Measurements from ENCODE around the gene OPRM1.
"Not testable (repeated sequence)": the region's sequence is repeated elsewhere in the genome, so short reads cannot be mapped to it uniquely, and the experiment has no call there.

Gene OPRM1
- long read RNA-seq, donor 1: 0 reads
- long read RNA-seq, donor 2: 0 reads
- long read RNA-seq, donor 3: 0 reads
- long read RNA-seq, donor 4: 0 reads
- long read RNA-seq, donor 5: 0 reads
- long read RNA-seq, donor 6: 0 reads
- long read RNA-seq, donor 7, partial matches to known transcripts: 11 of 11 reads
- long read RNA-seq, donor 7, other reads (novel, unspliced or antisense): 0 of 11 reads
- long read RNA-seq, donor 8: 0 reads

DNA sequence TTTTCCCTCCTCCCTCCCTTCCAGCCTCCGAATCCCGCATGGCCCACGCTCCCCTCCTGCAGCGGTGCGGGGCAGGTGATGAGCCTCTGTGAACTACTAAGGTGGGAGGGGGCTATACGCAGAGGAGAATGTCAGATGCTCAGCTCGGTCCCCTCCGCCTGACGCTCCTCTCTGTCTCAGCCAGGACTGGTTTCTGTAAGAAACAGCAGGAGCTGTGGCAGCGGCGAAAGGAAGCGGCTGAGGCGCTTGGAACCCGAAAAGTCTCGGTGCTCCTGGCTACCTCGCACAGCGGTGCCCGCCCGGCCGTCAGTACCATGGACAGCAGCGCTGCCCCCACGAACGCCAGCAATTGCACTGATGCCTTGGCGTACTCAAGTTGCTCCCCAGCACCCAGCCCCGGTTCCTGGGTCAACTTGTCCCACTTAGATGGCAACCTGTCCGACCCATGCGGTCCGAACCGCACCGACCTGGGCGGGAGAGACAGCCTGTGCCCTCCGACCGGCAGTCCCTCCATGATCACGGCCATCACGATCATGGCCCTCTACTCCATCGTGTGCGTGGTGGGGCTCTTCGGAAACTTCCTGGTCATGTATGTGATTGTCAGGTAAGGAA lies at the start of gene OPRM1:
OPRM1 (plus strand) TSS at position 10 of the 612 bp plus-strand sequence; CDS start at position 315, 305 bp downstream.
- peak; percentile 60 for DNase-seq

DNA sequence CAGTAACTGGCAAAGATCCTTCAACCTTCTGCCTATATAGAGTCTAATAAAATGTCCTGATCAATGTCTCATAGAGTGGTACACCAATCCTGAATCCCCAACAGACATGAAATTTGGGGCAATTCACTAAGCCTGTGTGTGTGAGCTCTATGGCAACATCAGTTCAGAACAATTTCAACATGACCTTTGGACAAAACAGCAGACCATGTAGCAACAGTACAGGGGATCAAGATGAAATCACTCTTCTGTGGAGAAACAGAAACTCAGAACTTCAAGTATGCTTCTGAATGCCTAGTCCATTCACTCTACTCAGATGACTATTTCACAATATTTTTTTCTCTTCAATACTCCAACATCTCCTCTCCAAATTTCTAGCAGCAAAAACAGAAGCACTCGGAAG lies 49.1 kb upstream of the OPRM1 start:
- DNase-seq: no peak

DNA sequence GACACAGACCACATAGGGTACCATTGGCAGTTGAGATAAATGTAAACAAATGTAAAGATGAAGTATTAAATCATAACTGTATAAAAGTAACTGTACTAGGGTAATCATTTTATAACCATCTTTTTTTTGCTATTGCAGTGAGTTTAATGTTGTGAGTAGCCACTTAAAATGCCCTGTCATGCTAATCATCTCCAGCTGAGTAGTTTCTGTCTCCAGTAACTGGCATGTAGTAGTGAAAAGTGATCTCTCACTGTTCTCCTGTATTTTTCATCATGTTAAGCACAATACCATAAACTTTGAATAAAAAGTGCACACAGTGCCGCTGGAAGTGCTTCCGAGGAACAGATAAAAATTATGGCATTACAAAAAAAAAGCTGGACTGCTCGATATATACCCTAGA lies 45.0 kb upstream of the OPRM1 start:
- no peak for DNase-seq

DNA sequence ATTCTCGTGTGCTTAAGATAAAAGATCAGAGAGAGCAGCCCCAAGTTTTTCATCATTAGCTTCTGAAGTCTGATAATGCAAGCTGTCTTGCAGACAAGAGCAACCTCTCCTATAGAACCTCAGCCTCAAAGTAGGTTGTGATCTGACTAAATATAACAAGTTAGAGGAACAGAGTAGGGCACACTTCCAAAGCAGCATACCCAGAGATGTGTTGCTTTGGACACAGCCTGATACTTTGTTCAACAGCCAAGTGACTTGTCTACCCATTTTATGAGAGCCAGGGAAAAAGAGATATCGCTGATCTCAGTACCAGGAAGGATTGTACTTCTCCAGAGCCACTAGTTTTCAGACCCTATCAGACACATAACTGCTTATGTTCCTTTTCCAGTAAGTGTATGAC lies 44.2 kb upstream of the OPRM1 start:
- DNase-seq: no peak

DNA sequence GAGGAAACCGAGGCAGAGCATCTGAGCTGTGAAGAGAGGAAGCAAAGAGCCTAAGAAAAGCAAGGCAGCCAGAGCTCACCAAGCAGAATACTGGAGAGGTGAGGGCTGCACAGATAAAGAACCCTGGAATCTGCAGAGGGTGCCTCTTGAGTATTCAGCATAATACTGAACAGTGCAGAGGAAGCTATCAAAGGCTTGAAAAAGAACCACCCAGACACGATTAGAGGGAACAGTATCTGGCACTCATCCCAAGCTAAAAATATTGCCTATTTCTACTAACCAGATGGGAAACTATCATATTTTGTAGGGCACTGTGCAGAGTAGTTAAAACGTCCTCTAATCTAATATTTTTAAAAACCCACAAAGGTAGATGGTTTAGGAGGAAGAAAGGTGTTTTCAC lies 41.8 kb upstream of the OPRM1 start:
- no peak for DNase-seq

DNA sequence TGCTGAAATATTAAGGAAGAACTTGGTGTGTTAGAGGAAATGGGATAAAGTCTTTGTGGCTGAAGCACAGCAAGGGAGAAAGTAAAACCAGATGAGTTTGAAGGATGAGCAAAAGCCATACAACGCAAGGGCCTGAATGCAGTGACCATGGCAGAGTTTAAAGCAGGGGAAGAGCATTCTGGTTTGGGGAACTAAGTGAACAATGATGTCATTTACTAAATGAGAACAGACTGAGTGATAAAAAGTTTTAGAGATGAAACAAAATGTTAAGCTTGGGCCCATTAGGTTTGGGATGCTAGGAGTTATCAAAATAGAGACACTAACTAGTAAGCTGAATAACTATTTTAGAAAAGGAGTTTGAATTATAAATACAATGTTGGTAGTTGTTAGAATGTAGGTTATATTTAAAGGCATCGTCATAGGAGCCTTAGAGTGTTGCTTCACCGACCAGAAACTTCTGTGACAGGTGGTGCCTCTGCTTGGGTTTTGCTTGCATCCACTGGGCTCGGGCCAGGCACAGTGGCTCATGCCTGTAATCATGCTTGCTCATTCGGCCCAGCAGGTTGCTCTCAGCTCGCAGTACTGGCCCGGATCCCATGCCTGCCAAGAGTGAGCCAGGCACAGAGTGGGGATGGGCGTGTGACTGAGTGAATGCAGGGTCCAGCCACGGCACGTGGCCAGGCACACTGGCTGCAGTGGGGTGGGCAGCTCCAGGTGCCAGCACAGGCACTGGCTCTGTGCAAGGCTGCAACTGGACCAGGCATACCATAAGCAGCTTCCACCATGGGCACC lies 37.4 kb upstream of the OPRM1 start:
- DNase-seq: no peak

DNA sequence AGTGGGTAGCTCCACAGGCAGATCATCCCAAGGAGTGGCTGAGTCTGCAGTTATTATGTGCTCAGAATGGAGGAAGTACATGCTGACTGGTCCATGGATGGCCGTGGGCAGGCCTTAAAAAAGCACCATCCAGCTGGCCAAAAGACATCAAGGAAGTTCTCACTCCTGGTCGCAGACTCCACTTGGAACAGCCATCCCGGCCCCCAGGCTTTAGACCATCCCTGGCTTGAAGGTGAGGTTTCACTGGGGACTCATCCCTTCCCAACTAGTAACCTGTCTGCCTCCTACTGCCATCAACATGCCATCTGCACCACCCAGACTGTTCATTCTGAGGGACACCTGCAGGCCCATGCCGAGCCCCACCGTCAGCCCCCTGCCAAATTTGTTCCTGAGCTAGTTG lies 36.1 kb upstream of the OPRM1 start:
- no peak for DNase-seq

DNA sequence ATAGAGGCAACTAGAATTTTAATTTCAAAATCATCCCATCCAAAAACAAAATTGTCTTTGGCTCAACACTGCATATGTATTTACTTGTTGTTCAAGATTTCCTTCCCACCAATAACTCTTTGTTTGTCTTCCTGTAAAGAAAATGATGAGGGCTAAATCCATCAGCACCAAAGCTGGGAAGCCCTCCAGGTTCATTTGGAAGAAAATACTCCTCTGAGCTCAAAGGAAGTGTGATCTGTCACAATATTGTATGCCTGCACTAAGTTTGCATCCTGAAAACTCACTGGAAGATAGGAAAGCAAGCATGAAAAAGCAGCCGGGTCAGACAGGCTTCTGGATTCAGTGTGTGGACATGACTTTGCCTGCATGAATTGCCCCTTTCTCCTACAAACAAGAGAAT lies 28.7 kb upstream of the OPRM1 start:
- DNase-seq: no peak

DNA sequence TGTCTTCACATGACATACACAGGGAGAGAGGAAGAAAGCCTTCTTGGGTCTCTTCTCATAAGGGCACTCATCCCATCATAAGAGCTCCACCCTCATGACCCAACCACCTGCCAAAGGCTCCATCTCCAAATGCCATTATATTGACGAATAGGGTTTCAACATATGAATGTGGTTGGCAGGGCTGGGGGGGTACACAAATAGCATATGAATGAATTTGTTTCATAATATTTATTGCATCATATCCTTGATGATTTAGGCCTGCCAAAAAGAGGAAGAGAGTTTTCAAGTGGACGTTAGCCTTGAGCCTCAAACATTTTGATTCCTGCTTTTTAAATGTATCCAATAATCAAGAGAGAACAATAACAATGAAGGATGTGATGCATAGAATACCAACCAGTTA lies 26.2 kb upstream of the OPRM1 start:
- DNase-seq: no peak

DNA sequence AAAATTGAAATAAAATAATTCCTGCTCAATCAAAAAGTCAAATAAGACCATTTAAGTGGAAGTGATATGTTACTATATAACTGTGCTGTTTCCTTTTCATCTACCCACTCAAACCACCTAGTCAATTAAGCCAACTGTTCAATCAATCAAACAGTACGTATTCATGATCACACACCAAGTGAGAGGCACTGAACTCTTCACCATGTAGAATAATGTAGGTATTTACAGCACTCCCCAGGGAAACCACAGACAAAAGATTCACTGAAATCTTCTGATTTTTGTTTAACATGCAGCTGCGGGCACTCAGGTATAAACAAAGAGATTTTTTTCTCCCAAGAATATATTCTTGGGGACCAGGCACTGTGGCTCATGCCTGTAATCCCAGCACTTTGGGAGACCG lies 21.3 kb upstream of the OPRM1 start:
- DNase-seq: no peak

DNA sequence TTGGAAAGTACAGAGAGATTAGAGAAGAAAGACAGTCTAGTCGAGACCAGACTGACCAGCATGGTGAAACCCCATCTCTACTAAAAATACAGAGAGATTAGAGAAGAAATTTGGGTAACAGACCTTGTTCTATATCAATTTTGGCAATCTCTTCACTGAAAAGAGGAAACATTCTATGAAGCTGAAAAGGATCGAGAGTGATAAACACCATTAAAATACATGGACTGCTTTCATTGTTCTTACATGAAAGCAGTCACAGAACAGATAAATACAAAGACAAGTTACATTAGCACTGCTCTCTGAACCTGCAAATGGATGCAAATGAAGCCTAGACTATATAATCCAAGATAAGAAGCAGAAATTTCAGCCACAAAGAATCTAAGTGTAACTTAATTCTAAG lies 8.4 kb upstream of the OPRM1 start:
- no peak for DNase-seq

DNA sequence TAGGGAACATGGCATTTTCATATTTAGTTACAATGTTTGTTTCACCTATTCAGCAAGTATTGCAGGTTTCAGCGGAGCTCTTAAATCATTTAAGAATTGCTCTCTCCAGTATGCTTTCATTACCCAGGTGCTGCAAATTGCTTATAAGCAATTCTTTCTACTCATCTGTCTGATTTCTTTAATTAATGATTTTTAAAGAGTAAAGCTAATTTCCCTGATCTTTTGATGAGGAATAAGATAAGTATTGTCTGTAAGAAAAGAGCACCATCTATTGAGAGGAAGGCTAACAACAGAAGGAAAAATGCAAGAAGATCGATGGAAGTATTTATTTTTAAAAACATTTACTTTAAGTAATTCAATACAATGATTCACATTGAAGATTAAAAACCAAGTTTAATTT lies 2.0 kb downstream of the OPRM1 start:
- DNase-seq: no peak

DNA sequence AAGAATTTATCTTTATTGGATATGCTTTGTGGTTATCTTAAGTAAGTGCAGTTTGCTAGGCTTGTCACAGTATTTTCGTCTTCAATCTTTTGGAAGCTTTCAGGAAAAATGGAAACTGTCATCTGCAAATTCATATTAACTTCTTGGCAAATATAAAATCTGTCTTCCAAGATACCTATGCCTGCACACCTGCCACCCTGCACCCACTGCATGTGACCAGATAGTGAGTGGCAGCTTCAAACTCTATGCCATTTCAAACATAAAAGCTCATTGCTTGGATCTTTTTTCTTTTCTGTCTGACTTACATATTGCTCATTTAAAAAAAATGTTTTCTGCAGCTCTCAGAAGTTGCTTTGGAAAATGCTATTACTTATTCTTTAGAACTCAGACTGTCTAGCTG lies 14.1 kb downstream of the OPRM1 start:
- no peak for DNase-seq

DNA sequence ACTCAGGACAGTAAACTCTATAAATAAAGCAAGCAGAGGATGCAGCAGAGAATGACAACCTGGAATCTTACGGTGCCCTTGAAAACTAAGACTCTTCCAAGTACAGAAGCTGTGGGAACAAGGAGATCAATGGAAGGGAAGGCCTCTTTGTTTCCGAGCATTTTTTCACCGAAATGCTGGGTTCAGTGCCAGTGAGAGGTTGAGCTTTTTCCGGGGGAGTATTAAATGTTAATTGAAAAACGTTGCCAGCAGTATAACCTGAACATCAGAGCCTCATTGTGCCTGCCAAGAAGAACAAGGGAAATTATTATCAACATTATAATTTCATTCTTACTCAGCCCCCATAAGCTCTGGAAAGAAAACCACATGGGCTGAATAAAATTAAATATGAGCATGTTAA lies 17.5 kb downstream of the OPRM1 start:
- DNase-seq: no peak

DNA sequence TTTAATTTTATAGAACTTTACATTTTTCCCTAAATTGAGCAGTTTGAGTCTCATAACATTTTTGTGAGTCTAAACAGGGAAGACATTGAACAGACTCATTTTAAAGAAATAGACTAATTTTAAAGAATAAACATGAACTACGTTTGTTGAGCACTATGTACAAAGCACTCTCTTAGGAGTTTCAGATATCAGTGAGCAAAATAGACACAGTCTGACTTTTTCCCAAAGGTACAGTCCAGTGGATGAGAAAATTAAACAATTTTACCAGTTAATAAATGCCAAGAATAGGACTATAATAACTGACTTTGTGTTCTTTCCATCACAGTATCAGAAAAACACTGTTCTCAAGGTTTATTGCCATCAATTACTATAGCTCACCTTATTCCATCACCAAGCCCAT lies 18.1 kb downstream of the OPRM1 start:
- DNase-seq: no peak

DNA sequence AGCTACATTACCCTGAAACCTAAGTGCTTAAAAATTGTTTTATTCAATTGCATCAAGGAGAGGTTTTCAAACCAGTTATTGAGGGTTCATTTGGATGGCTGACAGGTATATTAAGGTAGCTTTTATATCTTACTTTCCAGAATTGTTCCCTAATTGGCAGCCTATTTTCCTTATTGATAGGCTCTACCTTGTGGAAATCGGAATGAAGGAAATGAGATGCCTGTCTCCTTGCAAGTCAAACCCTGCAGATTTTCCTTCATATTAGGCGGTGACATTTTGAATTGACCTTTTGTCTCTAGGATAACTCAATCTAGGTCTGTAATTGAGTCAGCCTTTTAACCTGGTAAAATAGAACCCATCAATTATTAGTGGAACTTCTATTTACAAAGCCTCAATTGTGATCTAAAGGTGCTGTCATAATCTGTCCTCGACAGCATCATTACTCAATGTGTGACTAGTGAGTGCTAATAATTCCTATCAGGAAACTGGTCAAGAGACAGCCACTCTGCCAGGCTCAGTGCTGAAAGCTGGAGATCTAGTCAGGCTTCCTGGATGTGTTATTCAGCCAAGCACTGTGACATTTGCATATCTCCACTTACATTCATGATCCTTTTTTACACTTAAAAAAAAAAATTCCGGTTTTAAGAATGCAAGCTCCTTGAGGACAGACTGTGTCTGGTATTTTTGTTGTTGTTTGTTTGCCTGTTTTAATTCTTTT lies 20.1 kb downstream of the OPRM1 start:
- DNase-seq: no peak

DNA sequence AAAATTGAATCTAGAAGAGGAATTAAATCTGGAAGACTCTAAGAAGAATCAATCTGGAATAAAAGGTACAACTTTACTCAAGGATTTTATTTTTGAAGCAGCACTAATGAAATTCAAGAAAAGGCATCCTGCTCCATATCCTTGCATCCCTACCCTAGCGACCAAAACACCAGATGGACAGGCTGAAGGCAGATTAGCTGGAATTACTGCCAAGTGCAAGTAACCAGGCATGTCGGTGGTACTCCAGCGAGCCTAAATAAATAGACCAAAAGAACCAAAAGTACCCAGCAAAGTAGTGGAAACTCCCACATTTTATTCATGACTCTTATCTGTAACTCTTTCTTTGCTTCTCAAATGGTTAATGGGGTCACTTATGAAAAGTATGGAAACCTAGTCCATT lies 21.0 kb downstream of the OPRM1 start:
- DNase-seq: no peak

DNA sequence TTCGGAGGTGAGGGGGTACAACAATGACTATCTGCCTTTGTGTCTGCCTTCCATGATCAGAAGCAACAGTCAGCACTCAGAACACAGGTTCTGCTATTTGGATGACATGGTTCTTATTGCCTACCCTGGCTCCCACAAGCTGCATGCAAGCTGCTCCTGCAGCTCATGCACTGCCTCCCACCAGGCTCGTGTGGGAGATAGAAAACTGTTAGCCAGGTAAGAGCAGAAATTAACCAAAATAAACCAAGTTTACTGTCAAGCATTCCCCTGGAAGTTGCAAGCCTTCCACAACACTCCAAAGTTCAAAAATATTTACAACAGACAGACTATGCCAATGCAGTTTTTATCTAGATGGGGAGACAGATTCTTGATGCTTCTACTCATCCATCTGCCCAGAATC lies 31.0 kb downstream of the OPRM1 start:
- no peak for DNase-seq

DNA sequence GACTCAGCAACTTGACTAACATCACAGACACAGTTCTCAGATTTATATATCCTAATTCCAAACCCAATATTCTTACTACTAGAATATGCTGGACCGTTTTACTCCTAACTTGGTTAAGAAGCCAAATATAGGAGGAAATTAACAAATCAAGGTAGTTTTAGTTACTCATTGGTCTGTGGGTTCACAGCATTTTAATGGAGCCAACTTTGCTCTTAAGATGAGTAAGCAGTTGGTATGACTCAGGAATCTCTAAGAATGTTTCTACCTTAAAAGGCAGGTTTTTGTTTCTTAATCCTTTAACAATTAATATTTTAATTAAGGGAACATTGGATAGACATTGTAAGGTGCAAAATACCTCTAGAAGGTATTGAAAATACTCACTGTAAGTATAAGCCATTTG lies 31.6 kb downstream of the OPRM1 start:
- no peak for DNase-seq

DNA sequence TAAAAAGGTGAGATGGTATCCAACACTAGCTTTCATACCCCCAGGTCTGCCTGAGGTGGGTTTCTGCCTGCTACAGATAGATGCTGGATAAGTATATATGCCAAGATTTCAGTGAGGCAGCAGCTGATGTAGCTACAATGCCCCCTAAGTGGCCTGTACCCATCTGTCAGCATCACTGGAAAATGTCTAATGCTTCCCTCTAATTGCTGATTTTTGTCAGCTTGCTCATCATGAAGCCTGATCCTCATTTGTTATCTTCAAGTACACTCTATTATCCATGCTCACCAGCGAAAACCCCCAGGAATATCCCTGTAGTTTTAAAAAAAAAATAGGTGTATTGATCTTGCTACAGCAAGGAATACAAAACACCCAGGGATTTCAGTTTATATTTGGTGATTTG lies 32.2 kb downstream of the OPRM1 start:
- no peak for DNase-seq

DNA sequence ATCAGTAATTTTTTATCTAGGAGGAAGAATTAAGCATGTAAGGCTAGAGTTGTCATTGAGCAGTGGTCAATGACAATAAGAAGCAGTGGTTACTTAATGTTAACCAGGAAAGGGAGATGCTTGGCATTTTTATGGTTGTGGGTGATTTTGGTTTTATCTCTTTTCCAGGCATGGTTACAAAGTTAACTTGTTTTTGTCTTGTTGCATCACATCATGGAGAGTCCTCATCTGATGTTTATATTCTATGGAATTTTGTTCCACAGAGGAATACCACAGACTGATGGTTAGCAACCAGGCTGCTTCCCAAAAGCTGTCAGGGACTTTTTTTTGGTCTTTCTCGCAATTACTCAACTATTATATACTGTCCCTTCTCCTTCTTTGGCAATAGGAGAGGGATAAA lies 32.7 kb downstream of the OPRM1 start:
- DNase-seq: no peak

DNA sequence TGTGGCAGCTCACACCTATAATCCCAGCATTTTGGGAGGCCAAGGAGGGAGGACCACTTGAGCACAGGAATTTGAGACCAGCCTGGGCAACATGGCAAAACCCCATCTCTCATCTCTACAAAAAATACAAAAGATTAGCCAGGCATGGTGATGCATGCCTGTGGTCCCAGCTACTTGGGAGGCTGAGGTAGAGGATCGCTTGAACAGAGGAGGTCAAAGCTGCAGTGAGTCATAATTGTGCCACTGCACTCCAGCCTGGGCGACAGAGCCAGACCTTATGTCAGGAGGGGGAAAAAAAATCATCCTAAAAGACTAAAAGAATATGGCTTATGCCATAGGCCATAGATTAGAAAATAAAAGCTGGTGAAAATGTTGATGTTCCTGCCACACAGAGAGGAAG lies 39.6 kb downstream of the OPRM1 start:
- DNase-seq: not testable (repeated sequence)

DNA sequence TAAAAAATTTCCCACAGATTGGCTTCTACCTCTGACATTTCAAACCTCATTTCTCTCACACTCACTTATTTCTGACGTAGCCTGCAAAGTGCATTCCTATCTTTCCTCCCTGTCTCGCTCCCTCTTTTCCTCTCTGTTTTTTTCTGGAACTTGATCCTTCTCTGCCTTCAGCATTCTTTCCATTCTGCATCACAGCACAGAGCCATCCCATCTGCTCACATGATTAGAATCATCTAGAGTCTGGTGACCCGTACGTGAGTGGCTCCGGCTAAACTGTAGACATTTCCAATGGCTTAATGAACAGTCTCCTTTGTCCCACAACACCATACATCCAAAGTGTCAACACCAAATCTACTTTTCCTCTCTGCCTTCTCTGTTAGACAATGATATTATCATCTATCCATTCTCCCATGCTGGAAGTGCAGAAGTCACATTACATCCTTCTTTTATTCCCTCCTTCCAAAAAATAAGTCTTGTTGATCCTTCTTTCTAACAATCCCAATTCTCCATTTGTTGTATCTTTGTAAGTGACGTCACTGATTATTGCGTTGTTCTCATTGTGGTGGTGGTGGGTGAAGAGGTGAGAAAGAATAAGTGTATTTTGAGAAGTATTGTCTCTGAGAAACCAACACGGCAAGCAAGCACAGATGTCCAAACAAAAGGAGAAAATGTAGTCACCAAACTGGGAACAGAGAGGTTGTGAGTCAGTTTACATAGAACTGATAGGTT lies 41.6 kb downstream of the OPRM1 start:
- no peak for DNase-seq

All from right kidney (tissue), 9 donors.